ENCODE measurements around the gene UBE2D3.

GRCh38 chr4:102761296-102761701, 66.1 kb downstream of the UBE2D3 start:
- TF ChIP-seq POLR2A (IDR thresholded peaks at IDR 0.05) (no peak), CTCF (IDR thresholded peaks at IDR 0.05) (no peak), EP300 (IDR thresholded peaks at IDR 0.05) (no peak)
